ENCODE data around the gene ANO1. TPM values are rescaled to one million over a fixed set of nuclear protein-coding genes. Genes with fewer than 3 reads are reported as not detected.
A peak's percentile ranks its signal among the peaks of the same experiment; 100 is the strongest.

Gene ANO1
- total RNA-seq: 10 to 100 TPM; 22.5 to 57.6 (median 41.4) TPM

DNA sequence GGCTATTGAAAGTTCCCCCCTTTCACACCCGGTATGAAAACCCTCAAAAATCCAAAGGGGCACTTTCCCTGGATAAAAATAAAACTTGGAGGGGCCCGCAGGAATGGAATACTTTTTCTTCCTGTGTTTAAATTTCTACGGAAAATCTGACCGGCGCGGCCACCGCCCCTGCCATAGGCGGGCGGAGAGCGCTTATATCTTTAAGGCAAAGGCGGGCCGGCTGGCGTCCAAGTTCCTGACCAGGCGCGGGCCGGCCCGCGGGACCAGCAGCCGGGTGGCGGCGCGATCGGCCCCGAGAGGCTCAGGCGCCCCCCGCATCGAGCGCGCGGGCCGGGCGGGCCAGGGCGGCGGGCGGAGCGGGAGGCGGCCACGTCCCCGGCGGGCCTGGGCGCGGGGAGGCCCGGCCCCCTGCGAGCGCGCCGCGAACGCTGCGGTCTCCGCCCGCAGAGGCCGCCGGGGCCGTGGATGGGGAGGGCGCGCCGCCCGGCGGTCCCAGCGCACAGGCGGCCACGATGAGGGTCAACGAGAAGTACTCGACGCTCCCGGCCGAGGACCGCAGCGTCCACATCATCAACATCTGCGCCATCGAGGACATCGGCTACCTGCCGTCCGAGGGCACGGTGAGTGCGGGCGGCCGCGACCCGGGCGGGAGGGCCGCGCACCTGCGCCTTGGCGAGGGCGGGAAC is at the start of gene ANO1:
Gene ANO1, plus strand, starts transcription at position 223 of the 686 bp plus-strand sequence. Its CDS starts 290 bp downstream, at position 513.
- Histone ChIP-seq H3K36me3 (no peaks in the 10 kb centered on the region), H3K9me3 (no peaks in the 10 kb centered on the region), H3K4me3 (peak within 1 kb of the TSS in 1 of 2 donors; percentile 42), H3K27ac (peak within 1 kb of the TSS in 3 of 4 donors; percentile 43 to 61 (median 51)), H3K27me3 (peaks cover 85% of the 10 kb centered on the region), H3K4me1 (peaks cover 0 to 15% (median 0%) of the 10 kb centered on the region in 3 donors)
- ATAC-seq: no peak
- 0% methylated on average over 2 of the region's 87 CpGs; no CpG with 5 or more reads in 1 of the 2 donors for WGBS, 2 donors (ENCODE audit: low coverage in 1 of 2)
- TF ChIP-seq, protein P1, sequence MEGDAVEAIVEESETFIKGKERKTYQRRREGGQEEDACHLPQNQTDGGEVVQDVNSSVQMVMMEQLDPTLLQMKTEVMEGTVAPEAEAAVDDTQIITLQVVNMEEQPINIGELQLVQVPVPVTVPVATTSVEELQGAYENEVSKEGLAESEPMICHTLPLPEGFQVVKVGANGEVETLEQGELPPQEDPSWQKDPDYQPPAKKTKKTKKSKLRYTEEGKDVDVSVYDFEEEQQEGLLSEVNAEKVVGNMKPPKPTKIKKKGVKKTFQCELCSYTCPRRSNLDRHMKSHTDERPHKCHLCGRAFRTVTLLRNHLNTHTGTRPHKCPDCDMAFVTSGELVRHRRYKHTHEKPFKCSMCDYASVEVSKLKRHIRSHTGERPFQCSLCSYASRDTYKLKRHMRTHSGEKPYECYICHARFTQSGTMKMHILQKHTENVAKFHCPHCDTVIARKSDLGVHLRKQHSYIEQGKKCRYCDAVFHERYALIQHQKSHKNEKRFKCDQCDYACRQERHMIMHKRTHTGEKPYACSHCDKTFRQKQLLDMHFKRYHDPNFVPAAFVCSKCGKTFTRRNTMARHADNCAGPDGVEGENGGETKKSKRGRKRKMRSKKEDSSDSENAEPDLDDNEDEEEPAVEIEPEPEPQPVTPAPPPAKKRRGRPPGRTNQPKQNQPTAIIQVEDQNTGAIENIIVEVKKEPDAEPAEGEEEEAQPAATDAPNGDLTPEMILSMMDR (IDR thresholded peaks at IDR 0.05): no peak
- TF ChIP-seq POLR2AphosphoS5 (IDR thresholded peaks at IDR 0.05): no peak
- TF ChIP-seq EP300 (IDR thresholded peaks at IDR 0.05): no peak
- no peak for TF ChIP-seq POLR2A (IDR thresholded peaks at IDR 0.05)

DNA sequence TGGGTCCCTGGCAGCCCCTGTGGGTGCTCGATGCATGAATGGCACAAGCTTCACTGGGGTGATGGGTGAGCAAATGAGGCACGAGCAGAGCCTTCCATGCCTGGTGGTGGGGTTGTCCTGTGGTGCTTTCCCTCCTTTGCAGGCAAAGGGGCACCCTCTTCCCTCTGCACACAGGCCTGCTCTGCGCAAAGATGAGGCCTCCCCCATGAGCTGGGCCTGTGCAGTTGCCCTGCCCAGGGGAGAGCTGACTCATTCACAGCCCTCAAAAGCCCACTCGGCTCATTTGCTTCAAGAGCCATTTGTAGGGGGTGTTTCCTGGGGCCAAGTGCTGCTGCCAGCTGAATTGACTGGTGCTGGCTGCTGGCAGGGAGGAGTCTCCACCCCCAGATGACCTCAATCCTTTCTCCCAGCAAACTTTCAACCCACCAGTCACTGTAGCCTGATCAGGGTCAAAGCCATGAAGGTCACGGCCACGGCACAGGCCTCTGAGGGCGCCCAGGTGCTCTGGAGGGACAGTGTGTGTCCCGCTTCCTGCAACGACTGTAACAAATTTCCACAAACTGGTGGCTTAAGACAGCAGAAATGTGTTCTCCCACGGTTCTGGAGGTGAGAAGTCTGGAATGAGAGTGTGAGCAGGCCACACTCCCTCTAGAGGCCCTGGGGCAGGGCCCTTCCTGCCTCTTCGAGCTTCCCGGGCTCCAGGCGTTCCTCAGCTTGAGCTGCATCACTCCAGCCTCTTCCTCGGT is 48.8 kb upstream of the ANO1 start:
- Histone ChIP-seq H3K27me3 (no peaks in the 10 kb centered on the region), H3K4me3 (no peak overlapping the region), H3K4me1 (no peaks in the 10 kb centered on the region), H3K36me3 (no peaks in the 10 kb centered on the region), H3K9me3 (no peaks in the 10 kb centered on the region), H3K27ac (peak overlapping the region in 1 of 4 donors; percentile 4)
- TF ChIP-seq EP300 (IDR thresholded peaks at IDR 0.05) (no peak), POLR2A (IDR thresholded peaks at IDR 0.05) (no peak), POLR2AphosphoS5 (IDR thresholded peaks at IDR 0.05) (no peak)
- TF ChIP-seq, protein P1 (IDR thresholded peaks at IDR 0.05): no peak
- 57% methylated on average over 6 of the region's 14 CpGs; no CpG with 5 or more reads in 1 of the 2 donors for WGBS, 2 donors (ENCODE audit: low coverage in 1 of 2)
- ATAC-seq: no peak

DNA sequence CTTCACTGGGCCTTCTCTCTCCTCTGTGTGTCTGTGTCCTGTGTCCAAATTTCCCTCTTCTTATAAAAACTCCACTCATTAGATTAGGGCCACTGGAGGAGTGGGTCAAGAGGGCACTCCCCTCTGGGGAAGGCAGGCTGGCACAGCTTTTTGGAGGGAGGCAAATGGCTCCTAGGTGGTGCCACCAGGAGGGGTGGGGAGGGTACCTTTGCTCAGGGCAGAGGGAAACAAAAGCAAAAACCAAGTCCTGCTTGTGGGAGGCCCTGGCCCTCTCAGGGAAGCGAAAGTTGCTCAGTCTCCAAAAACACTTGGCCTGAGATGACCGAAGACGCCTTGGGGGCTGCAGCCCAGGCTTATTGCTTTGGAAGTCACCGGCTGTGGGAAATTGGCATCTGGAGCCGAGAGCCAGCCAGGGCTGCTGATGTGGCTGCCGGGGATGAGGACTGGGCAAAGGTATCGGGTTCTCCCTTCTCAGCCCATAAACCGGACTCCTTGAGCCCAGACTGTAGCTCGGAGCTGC is 48.2 kb upstream of the ANO1 start:
- H3K4me3 ChIP-seq: no peak overlapping the region
- no peaks in the 10 kb centered on the region for H3K9me3 ChIP-seq
- peak overlapping the region in 1 of 4 donors; percentile 4 for H3K27ac ChIP-seq
- H3K4me1 ChIP-seq: no peaks in the 10 kb centered on the region
- H3K36me3 ChIP-seq: no peaks in the 10 kb centered on the region
- no peak for TF ChIP-seq POLR2AphosphoS5 (IDR thresholded peaks at IDR 0.05)
- no peak for TF ChIP-seq EP300 (IDR thresholded peaks at IDR 0.05)
- TF ChIP-seq, protein P1 (IDR thresholded peaks at IDR 0.05): no peak
- no peak for TF ChIP-seq POLR2A (IDR thresholded peaks at IDR 0.05)
- no peak for ATAC-seq
- no peaks in the 10 kb centered on the region for H3K27me3 ChIP-seq
- WGBS, 2 donors (ENCODE audit: low coverage in 1 of 2): 80 to 81% methylated on average over 1 to 4 of the region's 9 CpGs

DNA sequence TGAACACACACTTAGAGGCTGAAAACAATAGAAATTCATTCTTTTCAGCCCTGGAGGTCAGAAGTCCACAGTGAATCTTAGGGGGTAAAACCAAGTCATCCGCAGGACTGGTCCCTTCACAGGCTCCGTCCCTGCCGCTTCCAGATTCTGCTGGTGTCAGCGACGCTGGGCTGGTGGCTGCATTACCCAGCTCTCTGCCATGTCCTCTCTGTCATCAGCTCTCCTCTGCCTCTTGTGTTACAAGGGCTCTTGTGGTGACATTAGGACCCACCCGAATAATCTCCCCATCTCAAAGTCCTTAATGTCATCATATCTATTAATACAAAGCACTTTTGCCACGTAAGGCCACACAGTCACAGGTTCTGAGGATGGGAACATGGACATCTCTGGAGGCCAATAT is 47.7 kb upstream of the ANO1 start:
- WGBS, 2 donors (ENCODE audit: low coverage in 1 of 2): 80 to 89% methylated on average over 3 to 7 of the region's 7 CpGs
- no peak for ATAC-seq
- Histone ChIP-seq H3K27ac (no peak overlapping the region), H3K9me3 (no peaks in the 10 kb centered on the region), H3K27me3 (peaks cover under 1% of the 10 kb centered on the region), H3K36me3 (no peaks in the 10 kb centered on the region), H3K4me1 (no peaks in the 10 kb centered on the region), H3K4me3 (no peak overlapping the region)
- TF ChIP-seq, protein P1 (IDR thresholded peaks at IDR 0.05): no peak
- no peak for TF ChIP-seq POLR2A (IDR thresholded peaks at IDR 0.05)
